Mucosa of descending colon (tissue), 3 donors: ENCODE measurements around the gene CTAGE1. TPM values are rescaled to one million over a fixed set of nuclear protein-coding genes. Genes with fewer than 3 reads are reported as not detected.

Experiments used
- ATAC-seq: fragments of 200-7000 bp; cut with Tn5 transposase; one replicate; pipeline ENCODE4 v1.9.1; 2020; ENCODE audit warnings: mild to moderate bottlenecking, moderate library complexity
- DNase-seq, 3 donors: peaks; one replicate each; pipeline ENCODE4 v3.0.0-alpha.2; 2020
- H3K36me3 ChIP-seq: fragments of 200-600 bp; one replicate; pipeline ENCODE4 v1.8.0; 2021; ENCODE audit warnings: low read depth, mild to moderate bottlenecking
- H3K4me1 ChIP-seq: fragments of 200-600 bp; one replicate; pipeline ENCODE4 v1.8.0; 2021; ENCODE audit warnings: low read depth, mild to moderate bottlenecking
- H3K4me3 ChIP-seq: fragments of 200-600 bp; one replicate; pipeline ENCODE4 v1.8.0; 2021; ENCODE audit warnings: mild to moderate bottlenecking
- H3K9me3 ChIP-seq: fragments of 200-600 bp; one replicate; pipeline ENCODE4 v1.8.0; 2021; ENCODE audit warnings: mild to moderate bottlenecking
- CTCF ChIP-seq: fragments of 200-600 bp; IDR thresholded peaks from one replicate; pipeline ENCODE4 v1.8.0; 2022; ENCODE audit warnings: antibody characterized with exemption, mild to moderate bottlenecking
- intact Hi-C, 2 donors: fragments of 100-400 bp; cut with DNase I in 1 of 2; cut with micrococcal nuclease in 1 of 2; formaldehyde crosslinking; loops; one replicate each; pipeline versions ENCODE4 v1.11.0 to v1.11.1; 2022; cut with DNase I, micrococcal nuclease
- total RNA-seq, 3 donors: library from RNA; stranded (reverse); fragmentation: NEBNext Ultra II Directional in 2 of 3; extraction: Animal tissue kit (Norgen Biotek cat#: 25700) in 2 of 3; gene quantifications; one replicate each; pipeline versions ENCODE4 v1.2.1 to v1.2.4, GENCODE V29; 2021 to 2023
- donor health status: DM: no; HTN: no; CAD: no; lungs with moderate emphysema.
- donor health status: DM: no; HTN: no; CAD: no.
- donor health status: DM: no; HTN: yes; CAD: no.

Gene CTAGE1
- total RNA-seq, 3 donors from 2014 or later = not detected

GRCh38 chr18:22424565-22424963 lies 6.8 kb upstream of the CTAGE1 start:
- Histone ChIP-seq H3K9me3 (no peaks in the 10 kb centered on the region), H3K4me3 (no peak overlapping the region), H3K36me3 (no peaks in the 10 kb centered on the region), H3K4me1 (no peaks in the 10 kb centered on the region)
- intact Hi-C loops = no loop called here
- ATAC-seq (no peak), DNase-seq (no peak)
- TF ChIP-seq CTCF = no peak

DNA sequence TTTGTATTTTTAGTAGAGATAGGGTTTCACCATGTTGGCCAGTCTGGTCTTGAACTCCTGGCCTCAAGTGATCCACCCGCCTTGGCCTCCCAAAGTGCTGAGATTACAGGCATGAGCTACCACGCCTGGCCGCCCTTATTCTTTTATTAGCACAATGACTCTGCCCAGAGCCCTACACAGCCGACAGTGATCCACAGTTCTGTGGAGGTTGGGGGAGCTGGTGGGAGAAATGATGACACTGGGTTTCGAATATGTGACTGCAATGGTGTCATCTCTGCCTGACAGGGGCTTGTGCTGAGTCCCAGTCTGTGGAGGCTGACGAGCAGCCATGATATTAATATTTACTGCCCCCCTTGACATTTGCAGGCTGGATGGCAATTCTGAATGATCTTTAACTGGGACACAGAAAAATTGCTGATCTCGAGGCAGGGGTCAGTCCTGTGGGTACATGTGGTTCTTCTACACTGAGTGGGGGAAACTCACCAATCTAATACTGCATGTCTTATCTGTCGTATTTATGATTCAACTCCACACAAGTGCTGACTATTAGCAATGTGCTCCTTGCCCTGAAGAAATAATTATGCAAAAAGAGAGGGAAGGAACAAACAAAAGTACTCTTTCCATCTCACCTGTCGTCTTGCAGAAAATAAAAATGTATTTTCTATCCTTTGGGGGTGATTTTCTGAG lies 6.3 kb upstream of the CTAGE1 start:
- H3K9me3 ChIP-seq = no peaks in the 10 kb centered on the region
- no peak for ATAC-seq
- DNase-seq = no peak
- H3K4me1 ChIP-seq = no peaks in the 10 kb centered on the region
- intact Hi-C loops = no loop called here
- H3K36me3 ChIP-seq = no peaks in the 10 kb centered on the region
- no peak for TF ChIP-seq CTCF
- no peak overlapping the region for H3K4me3 ChIP-seq

DNA sequence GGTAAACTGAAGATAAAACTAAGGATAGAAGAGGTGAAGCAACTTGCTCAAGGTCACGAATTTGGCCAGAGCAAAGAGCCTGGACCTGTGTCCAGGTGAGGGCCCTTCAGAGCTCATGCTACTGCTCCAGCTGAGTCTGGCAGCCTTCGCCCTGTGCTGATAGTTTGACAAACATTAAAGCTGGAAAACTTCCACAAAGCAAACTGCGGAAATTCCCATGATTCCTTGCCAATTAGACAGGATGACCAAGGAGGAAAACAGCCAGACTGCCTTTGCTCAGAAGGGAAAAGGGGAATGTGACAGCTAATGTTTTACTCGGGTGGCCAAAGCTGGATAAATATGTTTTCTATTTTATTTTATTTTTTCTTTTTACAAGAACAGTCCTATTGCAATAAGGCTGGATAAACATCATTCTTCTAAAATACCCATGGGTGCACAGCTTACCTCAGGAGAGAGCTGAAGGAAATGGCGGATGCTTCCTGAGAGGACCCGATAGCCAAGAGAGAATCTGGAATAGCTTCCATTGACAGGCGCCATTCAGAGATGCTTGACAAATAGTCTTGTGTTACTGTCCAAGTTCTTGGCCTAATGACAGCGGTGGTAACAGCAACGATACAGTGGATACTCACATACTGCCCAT lies 5.3 kb upstream of the CTAGE1 start:
- no peak overlapping the region for H3K4me3 ChIP-seq
- DNase-seq (peak in 1 of 3 donors; percentile 39), ATAC-seq (peak; percentile 37)
- intact Hi-C loops = no loop called here
- H3K4me1 ChIP-seq = no peaks in the 10 kb centered on the region
- H3K36me3 ChIP-seq = no peaks in the 10 kb centered on the region
- H3K9me3 ChIP-seq = no peaks in the 10 kb centered on the region
- TF ChIP-seq CTCF = no peak

- Histone ChIP-seq H3K4me3 (no peak overlapping the region), H3K9me3 (no peaks in the 10 kb centered on the region), H3K4me1 (no peaks in the 10 kb centered on the region), H3K36me3 (no peaks in the 10 kb centered on the region)
- ATAC-seq = no peak
- no peak for TF ChIP-seq CTCF
- DNase-seq = no peak
- intact Hi-C loops = no loop called here
These were observed 2.9 kb upstream of the CTAGE1 start for GRCh38 chr18:22420652-22421051.

DNA sequence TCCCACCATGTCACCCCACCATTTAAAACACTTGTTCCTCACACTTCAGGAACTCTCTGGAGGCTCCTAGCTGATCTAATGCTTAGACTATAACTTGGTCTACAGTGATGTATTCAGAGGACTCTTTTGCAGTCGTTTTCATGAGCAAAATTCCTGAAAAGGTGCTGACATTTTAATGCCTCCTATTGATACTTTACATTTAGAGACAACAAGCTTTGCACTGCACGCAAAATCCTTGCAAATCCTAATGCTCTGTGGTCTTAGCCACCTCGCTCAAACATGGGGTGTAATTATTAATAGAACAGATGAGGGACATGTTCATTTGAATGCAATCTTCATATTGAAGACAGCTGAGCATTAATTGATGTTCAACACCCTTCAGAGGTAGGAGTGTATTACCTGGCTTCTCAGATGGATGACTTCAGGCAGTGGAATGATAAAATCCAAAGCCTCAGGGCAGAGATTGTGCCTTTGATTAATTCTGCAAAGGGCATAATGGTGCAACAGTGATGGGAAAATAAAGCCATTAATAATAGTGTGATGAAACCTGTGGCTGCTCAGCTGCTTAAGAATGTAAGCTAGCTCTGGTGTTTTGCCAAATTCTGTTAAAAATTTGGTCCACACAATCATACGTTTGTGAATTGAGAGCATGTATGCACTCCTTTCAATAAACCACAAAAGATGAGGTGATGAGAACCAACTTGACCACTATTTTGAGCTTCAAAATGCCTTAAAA lies 5.4 kb downstream of the CTAGE1 start:
- intact Hi-C loops = no loop called here
- H3K4me3 ChIP-seq = no peak overlapping the region
- no peak for TF ChIP-seq CTCF
- no peak for ATAC-seq
- H3K36me3 ChIP-seq = no peaks in the 10 kb centered on the region
- DNase-seq = no peak
- no peaks in the 10 kb centered on the region for H3K4me1 ChIP-seq
- H3K9me3 ChIP-seq = no peaks in the 10 kb centered on the region
